DND-41 (cell line): ENCODE measurements around the gene OR2T29.
"Not testable (repeated sequence)": the region's sequence is repeated elsewhere in the genome, so short reads cannot be mapped to it uniquely, and the experiment has no call there.

ENCODE experiments used
- ATAC-seq: fragments of 200-7000 bp; cut with Tn5 transposase; 3 replicates; pipeline ENCODE4 v1.9.1; 2021; ENCODE audit warnings: low read depth; ENCODE audit not compliant: insufficient read depth
- DNase-seq: peaks from one replicate; pipeline ENCODE4 v3.0.0-alpha.2; 2020
- H2AFZ ChIP-seq: 2 replicates; pipeline ENCODE4 v1.6.0; 2012; ENCODE audit warnings: low read depth, low read length
- H3K27ac ChIP-seq: 2 replicates; pipeline ENCODE4 v1.5.1; 2012; ENCODE audit warnings: low read length, inconsistent platforms
- H3K27me3 ChIP-seq: fragments of 200-600 bp; sonication (generic); 2 replicates; pipeline ENCODE4 v1.6.0; 2012; ENCODE audit warnings: low read length, mild to moderate bottlenecking, inconsistent platforms; ENCODE audit not compliant: insufficient read depth, poor library complexity
- H3K36me3 ChIP-seq: 2 replicates; pipeline ENCODE4 v1.5.1; 2012; ENCODE audit warnings: low read length, inconsistent platforms; ENCODE audit not compliant: insufficient read depth
- H3K4me1 ChIP-seq: 2 replicates; pipeline ENCODE4 v1.5.1; 2012; ENCODE audit warnings: mild to moderate bottlenecking, low read length; ENCODE audit not compliant: insufficient read depth
- H3K4me2 ChIP-seq: 2 replicates; pipeline ENCODE4 v1.6.0; 2012; ENCODE audit warnings: mild to moderate bottlenecking, moderate library complexity, low read length, inconsistent platforms; ENCODE audit not compliant: insufficient read depth
- H3K4me3 ChIP-seq, 2 experiments: fragments of 200-600 bp in 1 of 2; shearing (Covaris generic) in 1 of 2; 2 replicates each; pipeline ENCODE4 v1.5.1; 2012 to 2016; ENCODE audit warnings: inconsistent platforms in 2 of 2, low read length in 2 of 2, mild to moderate bottlenecking in 2 of 2, low read depth in 1 of 2, moderate library complexity in 1 of 2
- H3K79me2 ChIP-seq: 2 replicates; pipeline ENCODE4 v1.6.0; 2012; ENCODE audit warnings: low read length, inconsistent platforms; ENCODE audit not compliant: insufficient read depth
- H3K9ac ChIP-seq: 2 replicates; pipeline ENCODE4 v1.6.0; 2012; ENCODE audit warnings: low read depth, mild to moderate bottlenecking, inconsistent platforms, low read length, moderate library complexity
- H3K9me3 ChIP-seq: 2 replicates; pipeline ENCODE4 v1.5.1; 2012; ENCODE audit warnings: low read length, moderate library complexity, mild to moderate bottlenecking, inconsistent platforms; ENCODE audit not compliant: insufficient read depth, severe bottlenecking
- H4K20me1 ChIP-seq: 2 replicates; pipeline ENCODE4 v1.6.0; 2012; ENCODE audit warnings: low read length; ENCODE audit not compliant: insufficient read depth
- EZH2 ChIP-seq: IDR thresholded peaks from 3 replicates; pipeline ENCODE4 v1.6.1; 2012; ENCODE audit warnings: borderline replicate concordance, low read depth, mild to moderate bottlenecking, moderate library complexity, low read length, inconsistent platforms; ENCODE audit not compliant: severe bottlenecking
- TF ChIP-seq, protein P1 (sequence below): IDR thresholded peaks from 2 replicates; pipeline ENCODE4 v1.5.1; 2012; ENCODE audit warnings: borderline replicate concordance, low read length, moderate library complexity, mild to moderate bottlenecking; ENCODE audit not compliant: poor library complexity, severe bottlenecking; ENCODE audit errors: extremely low read depth

The OR2T29 gene

GRCh38 chr1:248551027-248551426 is 11.5 kb downstream of the OR2T29 start:
- not testable (repeated sequence) for H3K4me2 ChIP-seq, H3K4me1 ChIP-seq, H2AFZ ChIP-seq, H3K4me3 ChIP-seq, H3K9ac ChIP-seq, ATAC-seq, H3K9me3 ChIP-seq, H3K79me2 ChIP-seq, DNase-seq, H3K36me3 ChIP-seq, H3K27me3 ChIP-seq, H4K20me1 ChIP-seq, H3K27ac ChIP-seq

DNA sequence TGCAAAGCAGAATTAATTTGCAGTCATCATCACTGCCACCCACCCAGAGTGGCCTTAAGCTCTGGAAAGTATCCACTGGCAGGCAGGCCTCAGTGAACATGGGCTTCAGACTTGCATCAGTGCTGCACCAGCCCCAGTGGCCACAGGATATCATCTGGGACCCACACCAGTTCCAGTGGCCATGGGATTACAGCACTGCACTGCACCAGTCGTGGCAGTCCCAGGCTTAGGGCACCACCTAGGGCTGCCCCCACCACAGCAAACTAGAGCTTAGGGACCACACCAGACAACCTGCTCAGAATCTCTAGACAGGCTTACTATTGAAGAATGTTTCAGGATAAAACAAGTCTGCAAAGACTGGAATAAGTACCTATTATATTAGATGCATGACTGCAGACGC is 15.2 kb downstream of the OR2T29 start:
- not testable (repeated sequence) for H3K9ac ChIP-seq, H3K4me3 ChIP-seq, ATAC-seq, H3K9me3 ChIP-seq, H3K36me3 ChIP-seq, DNase-seq, H2AFZ ChIP-seq, H3K27me3 ChIP-seq, H3K4me2 ChIP-seq, H3K79me2 ChIP-seq, H3K27ac ChIP-seq, H4K20me1 ChIP-seq, H3K4me1 ChIP-seq

- H3K9me3 ChIP-seq, ATAC-seq, DNase-seq: not testable (repeated sequence)
These were observed 25.1 kb downstream of the OR2T29 start for GRCh38 chr1:248537449-248537848.

GRCh38 chr1:248521856-248522255 is 40.7 kb downstream of the OR2T29 start:
- Histone ChIP-seq H3K36me3 (no peaks in the 10 kb centered on the region), H3K27me3 (no peaks in the 10 kb centered on the region), H3K27ac (no peak overlapping the region), H3K4me3 (no peak overlapping the region), H2AFZ (no peak overlapping the region), H3K79me2 (no peaks in the 10 kb centered on the region), H3K9me3 (no peaks in the 10 kb centered on the region), H3K4me1 (no peaks in the 10 kb centered on the region), H3K4me2 (no peak overlapping the region), H3K9ac (no peak overlapping the region), H4K20me1 (no peaks in the 10 kb centered on the region)
- no peak for ATAC-seq
- TF ChIP-seq, protein P1, sequence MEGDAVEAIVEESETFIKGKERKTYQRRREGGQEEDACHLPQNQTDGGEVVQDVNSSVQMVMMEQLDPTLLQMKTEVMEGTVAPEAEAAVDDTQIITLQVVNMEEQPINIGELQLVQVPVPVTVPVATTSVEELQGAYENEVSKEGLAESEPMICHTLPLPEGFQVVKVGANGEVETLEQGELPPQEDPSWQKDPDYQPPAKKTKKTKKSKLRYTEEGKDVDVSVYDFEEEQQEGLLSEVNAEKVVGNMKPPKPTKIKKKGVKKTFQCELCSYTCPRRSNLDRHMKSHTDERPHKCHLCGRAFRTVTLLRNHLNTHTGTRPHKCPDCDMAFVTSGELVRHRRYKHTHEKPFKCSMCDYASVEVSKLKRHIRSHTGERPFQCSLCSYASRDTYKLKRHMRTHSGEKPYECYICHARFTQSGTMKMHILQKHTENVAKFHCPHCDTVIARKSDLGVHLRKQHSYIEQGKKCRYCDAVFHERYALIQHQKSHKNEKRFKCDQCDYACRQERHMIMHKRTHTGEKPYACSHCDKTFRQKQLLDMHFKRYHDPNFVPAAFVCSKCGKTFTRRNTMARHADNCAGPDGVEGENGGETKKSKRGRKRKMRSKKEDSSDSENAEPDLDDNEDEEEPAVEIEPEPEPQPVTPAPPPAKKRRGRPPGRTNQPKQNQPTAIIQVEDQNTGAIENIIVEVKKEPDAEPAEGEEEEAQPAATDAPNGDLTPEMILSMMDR: no peak
- TF ChIP-seq EZH2: no peak
- DNase-seq: no peak

More at GRCh38 chr1:248537449-248537848, 25.1 kb downstream of the OR2T29 start:
- H3K36me3 ChIP-seq, H3K4me2 ChIP-seq, H3K4me3 ChIP-seq, H3K79me2 ChIP-seq, H3K27ac ChIP-seq, H2AFZ ChIP-seq, H3K9ac ChIP-seq, H3K4me1 ChIP-seq, H4K20me1 ChIP-seq, H3K27me3 ChIP-seq: not testable (repeated sequence)

DNA sequence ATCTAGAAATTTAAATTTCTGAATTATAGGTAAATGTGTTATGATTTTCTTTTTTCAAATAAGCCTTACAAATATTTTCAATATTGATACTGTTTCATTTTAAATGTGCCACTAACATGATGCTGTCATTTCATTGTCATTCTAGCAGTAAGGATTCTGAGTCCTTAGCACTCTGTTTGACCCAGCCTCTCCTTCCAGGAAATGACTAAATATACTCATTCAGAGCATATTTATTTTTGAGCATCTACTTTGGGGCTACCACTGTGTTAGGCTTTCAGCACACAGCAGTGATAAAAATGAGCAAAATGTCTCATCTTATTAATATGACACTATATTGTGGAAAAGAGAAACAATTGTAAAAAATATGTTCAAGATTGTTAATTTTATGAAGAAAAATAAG is 52.4 kb downstream of the OR2T29 start:
- not testable (repeated sequence) for H3K79me2 ChIP-seq, H3K4me2 ChIP-seq, ATAC-seq, H3K36me3 ChIP-seq, H3K4me1 ChIP-seq, H2AFZ ChIP-seq, H3K27me3 ChIP-seq, DNase-seq, H3K27ac ChIP-seq, H3K9me3 ChIP-seq, H3K9ac ChIP-seq, H4K20me1 ChIP-seq, H3K4me3 ChIP-seq

DNA sequence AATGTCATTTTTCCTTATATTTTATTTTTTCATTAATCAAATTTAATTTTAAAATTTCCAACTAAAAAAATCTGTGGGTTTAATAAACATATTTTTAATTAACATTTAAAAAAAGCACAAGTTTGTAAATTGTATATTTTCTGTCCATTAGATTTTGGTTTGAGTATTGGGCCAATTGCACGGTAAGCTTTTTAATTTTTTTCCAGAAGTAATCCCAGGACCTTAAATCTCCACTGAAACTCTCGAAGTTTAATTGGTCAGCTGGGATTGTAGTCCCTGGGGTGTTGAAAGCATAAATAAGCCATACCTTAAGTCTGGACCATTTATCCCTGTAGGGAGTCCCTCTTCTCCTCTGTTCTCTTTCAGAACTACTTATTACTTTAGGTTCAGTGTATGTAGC is 54.8 kb downstream of the OR2T29 start, which contains the start of gene OR2G6:
Gene OR2G6, plus strand, starts transcription at position 301 of the 400 bp plus-strand sequence. CDS start 13,574 bp downstream, outside the sequence.
- not testable (repeated sequence) for ATAC-seq, H3K9ac ChIP-seq, H3K9me3 ChIP-seq, H2AFZ ChIP-seq, H3K4me3 ChIP-seq, H3K27ac ChIP-seq, H3K4me1 ChIP-seq, H4K20me1 ChIP-seq, H3K4me2 ChIP-seq, H3K36me3 ChIP-seq, H3K27me3 ChIP-seq, H3K79me2 ChIP-seq, DNase-seq
